ENCODE data around the gene MRM1. TPM values are rescaled to one million over a fixed set of nuclear protein-coding genes. Genes with fewer than 3 reads are reported as not detected.
A peak's percentile ranks its signal among the peaks of the same experiment; 100 is the strongest.

Gene MRM1
- total RNA-seq, 1 donor from 2014 or later = 2.6 TPM

DNA sequence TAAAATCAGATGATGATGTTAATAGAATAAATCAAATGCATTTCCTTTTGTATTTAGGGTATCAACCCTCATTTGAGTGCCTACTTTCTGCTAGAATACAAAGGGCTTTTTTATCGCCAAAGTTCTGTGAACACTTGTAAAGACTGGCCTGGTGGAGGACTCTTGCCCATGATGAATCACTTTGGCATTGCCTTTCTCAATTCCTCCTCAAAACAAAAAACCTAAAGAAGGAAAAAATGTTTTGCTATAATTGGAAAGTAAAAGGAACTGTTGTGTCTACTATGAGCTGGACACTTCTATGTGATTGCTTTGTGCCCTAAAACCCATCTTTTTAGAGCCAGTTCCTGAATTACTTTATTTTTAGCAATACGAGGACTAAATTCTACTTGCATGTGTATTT is 22.7 kb upstream of the MRM1 start:
- Mint-ChIP-seq H3K36me3 (ENCODE audit: low read depth) (peaks cover 20% of the 10 kb centered on the region), H3K4me1 (ENCODE audit: low read depth) (peaks cover 18% of the 10 kb centered on the region), H3K27ac (ENCODE audit: unreplicated experiment) (no peak overlapping the region), H3K4me3 (ENCODE audit: unreplicated experiment) (no peak overlapping the region), H3K9me3 (ENCODE audit: low read depth) (no peaks in the 10 kb centered on the region), H3K27me3 (ENCODE audit: low read depth) (no peaks in the 10 kb centered on the region)
- TF ChIP-seq, protein P1, sequence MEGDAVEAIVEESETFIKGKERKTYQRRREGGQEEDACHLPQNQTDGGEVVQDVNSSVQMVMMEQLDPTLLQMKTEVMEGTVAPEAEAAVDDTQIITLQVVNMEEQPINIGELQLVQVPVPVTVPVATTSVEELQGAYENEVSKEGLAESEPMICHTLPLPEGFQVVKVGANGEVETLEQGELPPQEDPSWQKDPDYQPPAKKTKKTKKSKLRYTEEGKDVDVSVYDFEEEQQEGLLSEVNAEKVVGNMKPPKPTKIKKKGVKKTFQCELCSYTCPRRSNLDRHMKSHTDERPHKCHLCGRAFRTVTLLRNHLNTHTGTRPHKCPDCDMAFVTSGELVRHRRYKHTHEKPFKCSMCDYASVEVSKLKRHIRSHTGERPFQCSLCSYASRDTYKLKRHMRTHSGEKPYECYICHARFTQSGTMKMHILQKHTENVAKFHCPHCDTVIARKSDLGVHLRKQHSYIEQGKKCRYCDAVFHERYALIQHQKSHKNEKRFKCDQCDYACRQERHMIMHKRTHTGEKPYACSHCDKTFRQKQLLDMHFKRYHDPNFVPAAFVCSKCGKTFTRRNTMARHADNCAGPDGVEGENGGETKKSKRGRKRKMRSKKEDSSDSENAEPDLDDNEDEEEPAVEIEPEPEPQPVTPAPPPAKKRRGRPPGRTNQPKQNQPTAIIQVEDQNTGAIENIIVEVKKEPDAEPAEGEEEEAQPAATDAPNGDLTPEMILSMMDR (IDR thresholded peaks at IDR 0.05) = no peak
- DNase-seq (ENCODE audit: low spot score) = no peak

DNA sequence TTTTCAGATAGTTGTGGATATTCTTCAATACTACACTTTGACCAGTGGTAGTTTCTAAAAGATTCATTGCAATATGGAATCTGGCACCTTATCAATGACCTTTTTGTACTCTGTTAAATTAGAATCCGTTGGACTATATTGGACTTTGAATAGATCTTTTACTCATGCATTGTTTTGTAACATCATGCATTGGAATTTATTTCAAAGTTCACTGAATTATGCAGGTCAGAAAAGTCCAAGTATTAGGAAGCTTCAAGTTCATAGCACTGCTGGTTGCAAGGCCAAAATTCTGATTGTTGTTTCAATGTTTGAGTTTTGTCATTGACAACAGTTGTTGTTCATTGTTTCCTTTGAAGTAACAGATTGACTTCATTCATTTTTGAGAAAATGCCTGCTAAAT is 17.6 kb upstream of the MRM1 start:
- DNase-seq (ENCODE audit: low spot score) = no peak
- TF ChIP-seq, protein P1 (IDR thresholded peaks at IDR 0.05) = no peak
- Mint-ChIP-seq H3K36me3 (ENCODE audit: low read depth) (peaks cover 24% of the 10 kb centered on the region), H3K27ac (ENCODE audit: unreplicated experiment) (no peak overlapping the region), H3K4me1 (ENCODE audit: low read depth) (peaks cover 8% of the 10 kb centered on the region), H3K9me3 (ENCODE audit: low read depth) (no peaks in the 10 kb centered on the region), H3K4me3 (ENCODE audit: unreplicated experiment) (no peak overlapping the region), H3K27me3 (ENCODE audit: low read depth) (no peaks in the 10 kb centered on the region)

DNA sequence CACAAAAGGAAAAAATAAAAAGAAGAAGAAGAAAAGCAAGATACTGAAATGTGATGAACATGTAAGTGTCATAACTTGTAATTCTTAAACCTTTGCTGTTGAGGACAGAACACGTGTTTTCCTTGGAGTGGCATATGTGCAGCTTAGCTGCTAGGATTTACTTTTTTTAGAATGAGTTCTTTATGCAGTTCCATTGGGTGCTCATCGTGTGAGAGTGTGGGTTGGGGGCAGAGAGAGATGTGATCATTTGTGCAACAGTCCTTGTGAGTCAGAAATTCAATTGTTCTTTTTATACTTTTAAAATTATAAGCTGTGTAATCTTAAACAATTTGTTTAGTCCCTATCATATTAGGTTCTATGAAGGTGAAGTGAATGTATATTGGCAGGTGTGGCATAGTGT is 15.2 kb upstream of the MRM1 start:
- no peak overlapping the region for H3K4me3 Mint-ChIP-seq (ENCODE audit: unreplicated experiment)
- no peaks in the 10 kb centered on the region for H3K27me3 Mint-ChIP-seq (ENCODE audit: low read depth)
- H3K27ac Mint-ChIP-seq (ENCODE audit: unreplicated experiment) = no peak overlapping the region
- H3K4me1 Mint-ChIP-seq (ENCODE audit: low read depth) = peaks cover 2% of the 10 kb centered on the region
- H3K36me3 Mint-ChIP-seq (ENCODE audit: low read depth) = peaks cover 17% of the 10 kb centered on the region
- TF ChIP-seq, protein P1 (IDR thresholded peaks at IDR 0.05) = no peak
- DNase-seq (ENCODE audit: low spot score) = no peak
- no peaks in the 10 kb centered on the region for H3K9me3 Mint-ChIP-seq (ENCODE audit: low read depth)

DNA sequence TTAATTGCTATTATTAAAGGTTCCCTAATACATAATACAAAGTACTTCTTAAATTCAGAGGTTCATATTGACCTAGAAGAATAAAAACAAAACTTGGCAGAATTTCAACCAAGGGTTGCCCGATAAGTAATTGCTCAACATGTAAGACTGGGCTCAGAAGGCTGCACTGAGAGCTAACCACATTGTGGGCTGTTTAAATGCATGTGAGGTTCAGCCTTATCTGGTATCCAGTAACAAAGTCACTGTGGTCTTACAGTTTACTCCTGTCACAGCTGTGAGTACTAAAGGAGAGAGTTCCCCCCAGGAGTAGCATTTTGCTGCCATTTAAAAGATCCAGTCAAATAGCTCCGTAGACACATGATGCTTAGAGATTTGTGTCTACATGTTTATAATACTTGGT is 11.3 kb upstream of the MRM1 start:
- Mint-ChIP-seq H3K9me3 (ENCODE audit: low read depth) (no peaks in the 10 kb centered on the region), H3K27me3 (ENCODE audit: low read depth) (no peaks in the 10 kb centered on the region), H3K4me3 (ENCODE audit: unreplicated experiment) (no peak overlapping the region), H3K27ac (ENCODE audit: unreplicated experiment) (no peak overlapping the region), H3K36me3 (ENCODE audit: low read depth) (peaks cover 12% of the 10 kb centered on the region), H3K4me1 (ENCODE audit: low read depth) (peaks cover 19% of the 10 kb centered on the region)
- TF ChIP-seq, protein P1 (IDR thresholded peaks at IDR 0.05) = no peak
- no peak for DNase-seq (ENCODE audit: low spot score)

DNA sequence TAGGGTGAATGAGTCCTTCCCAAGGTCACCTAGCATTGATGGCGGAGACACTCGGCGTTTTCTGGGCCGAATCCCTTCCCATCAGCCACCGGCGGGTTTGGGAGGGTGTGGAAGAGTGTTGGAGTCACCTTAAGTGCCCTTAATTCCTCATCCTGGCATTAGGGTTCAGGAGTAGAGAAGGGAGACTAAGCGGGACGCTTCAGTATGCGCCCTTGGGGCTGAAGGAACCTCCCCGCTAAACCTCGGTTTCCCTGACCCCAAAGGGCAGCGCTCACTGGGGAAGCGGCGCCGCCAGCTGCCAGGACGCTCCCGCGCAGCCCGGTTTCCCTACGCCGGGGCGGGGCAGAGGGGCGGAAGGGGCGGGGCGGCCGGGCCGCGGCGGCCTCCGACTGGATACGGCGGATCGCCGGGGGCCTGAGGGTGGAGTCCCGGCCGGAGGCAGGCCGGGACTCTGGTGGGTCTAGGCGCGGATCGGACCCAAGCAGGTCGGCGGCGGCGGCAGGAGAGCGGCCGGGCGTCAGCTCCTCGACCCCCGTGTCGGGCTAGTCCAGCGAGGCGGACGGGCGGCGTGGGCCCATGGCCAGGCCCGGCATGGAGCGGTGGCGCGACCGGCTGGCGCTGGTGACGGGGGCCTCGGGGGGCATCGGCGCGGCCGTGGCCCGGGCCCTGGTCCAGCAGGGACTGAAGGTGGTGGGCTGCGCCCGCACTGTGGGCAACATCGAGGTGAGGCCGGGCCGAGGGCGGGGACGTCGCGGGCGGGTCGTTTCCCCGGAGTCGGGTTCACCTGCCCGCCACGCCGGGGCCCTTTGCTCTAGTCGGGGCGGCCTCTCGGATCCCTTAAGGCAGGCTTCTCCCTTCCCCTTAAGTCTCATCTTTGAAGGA is 9.7 kb upstream of the MRM1 start, which contains the start of gene DHRS11:
DHRS11 (plus strand) TSS at position 446 of the 882 bp plus-strand sequence; CDS start at position 577, 131 bp downstream.
- TF ChIP-seq, protein P1 (IDR thresholded peaks at IDR 0.05) = no peak
- Mint-ChIP-seq H3K36me3 (ENCODE audit: low read depth) (peaks cover 5% of the 10 kb centered on the region), H3K9me3 (ENCODE audit: low read depth) (no peaks in the 10 kb centered on the region), H3K4me1 (ENCODE audit: low read depth) (peaks cover 19% of the 10 kb centered on the region), H3K4me3 (ENCODE audit: unreplicated experiment) (peak within 1 kb of the TSS; percentile 64), H3K27me3 (ENCODE audit: low read depth) (no peaks in the 10 kb centered on the region), H3K27ac (ENCODE audit: unreplicated experiment) (peak within 1 kb of the TSS; percentile 63)
- DNase-seq (ENCODE audit: low spot score) = no peak

All from chondrocyte (in vitro differentiated cells).